Measurements from ENCODE around the gene PAFAH2.

Gene PAFAH2

GRCh38 chr1:25997828-25998761, at the start of gene PAFAH2:
Gene PAFAH2 (minus strand): TSS chr1:25998063. CDS start chr1:25990816, 7,247 bp downstream.
- peak; percentile 99 for DNase-seq

DNA sequence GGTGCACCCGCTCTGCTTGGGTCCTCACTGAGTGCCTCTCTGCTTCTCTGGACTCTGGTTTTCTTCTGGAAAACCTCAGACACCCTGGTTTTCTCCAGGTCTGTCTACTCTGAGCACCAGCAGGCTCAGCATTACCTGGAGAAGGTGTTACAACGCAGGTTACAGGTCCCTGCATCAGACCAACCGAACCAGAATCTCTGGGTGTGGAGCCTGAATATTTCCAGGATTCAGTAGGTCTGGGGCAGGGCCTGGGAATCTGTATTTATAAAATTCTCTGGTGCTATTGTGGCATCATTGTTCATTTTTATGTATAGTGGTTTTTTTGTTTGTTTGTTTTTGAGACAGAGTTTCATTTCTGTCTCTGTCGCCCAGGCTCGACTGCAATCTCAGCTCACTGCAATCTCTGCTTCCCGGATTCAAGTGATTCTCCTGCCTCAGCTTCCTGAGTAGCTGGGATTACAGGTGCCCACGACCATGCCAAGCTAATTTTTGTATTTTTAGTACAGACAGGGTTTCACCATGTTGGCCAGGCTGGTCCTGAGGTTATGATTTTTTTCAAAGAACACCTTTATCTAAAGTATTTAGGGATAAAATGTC, 49.5 kb upstream of the PAFAH2 start:
- no peak for DNase-seq

DNA sequence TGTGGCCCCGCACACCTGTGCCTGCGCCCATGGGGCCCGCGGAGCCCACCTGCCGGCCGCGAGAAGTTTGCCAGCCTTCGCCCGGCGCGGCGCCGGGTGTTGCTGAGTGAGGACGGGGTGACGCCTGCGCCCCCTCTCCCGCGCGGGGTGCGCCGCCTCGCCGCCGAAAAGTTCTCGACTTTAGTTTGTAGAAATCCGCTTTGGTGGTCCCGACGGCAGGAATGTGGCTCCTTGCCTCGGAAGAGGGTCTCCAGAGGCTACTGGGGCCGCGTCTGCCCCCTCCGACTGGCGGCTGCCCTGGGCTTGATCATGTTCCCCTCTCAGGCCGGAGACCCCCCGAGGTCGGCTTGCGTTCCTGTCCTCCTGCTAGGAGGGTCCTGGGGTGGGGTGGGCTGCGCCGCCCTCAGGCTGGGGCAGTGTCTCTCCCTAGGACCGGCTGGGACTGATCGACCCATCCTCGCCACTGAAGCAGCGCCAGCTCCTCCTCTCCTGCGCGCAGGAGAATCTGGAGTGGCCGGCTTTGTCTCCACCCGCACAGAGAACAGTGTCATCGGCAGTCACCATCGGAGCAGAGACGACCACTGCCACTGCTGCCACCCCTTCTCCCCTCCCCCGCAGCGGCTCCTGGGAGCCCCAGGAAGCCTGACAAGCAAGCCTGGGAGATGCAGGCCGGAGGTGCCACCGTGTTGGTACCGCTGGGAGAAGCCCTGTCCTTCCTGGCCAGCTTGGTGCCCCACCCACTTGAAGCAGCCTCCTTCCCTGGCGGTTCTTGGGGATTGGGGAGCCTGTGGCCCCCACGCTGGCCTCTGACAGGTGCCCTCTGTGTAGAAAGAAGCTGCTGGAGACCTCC, 48.6 kb upstream of the PAFAH2 start:
- no peak for DNase-seq

DNA sequence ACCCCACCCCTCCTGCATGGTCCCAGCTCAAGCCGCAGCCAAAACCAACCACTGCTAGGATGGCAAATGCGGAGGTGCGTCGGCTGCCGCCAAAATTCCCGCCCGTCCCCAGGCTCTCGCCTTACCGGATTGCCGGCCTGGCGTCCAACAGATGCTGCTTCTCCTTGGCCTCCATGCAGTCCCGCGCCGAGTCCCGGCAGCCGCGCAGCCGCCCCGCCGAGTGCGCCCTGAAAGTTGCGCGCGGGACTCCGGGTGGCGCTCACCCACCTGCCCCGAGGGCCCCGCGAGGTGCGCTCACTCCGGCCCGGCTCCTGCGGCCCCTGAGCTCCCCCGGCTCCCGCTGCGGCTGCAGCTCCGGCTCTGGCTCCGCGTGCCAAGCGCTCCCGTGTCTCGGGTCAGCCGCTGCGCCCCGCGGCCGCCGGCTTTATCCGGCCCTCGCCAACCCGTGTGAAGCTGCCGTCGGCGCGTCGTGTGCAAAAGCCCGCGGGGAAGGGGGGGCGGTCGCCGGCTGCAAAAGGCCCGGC, 47.9 kb upstream of the PAFAH2 start, which contains the start of gene SLC30A2:
Gene SLC30A2, minus strand, starts transcription at position 397 of the 524 bp plus-strand sequence. Its CDS starts 222 bp downstream, at position 175.
- DNase-seq: no peak

- no peak for DNase-seq
Observed at GRCh38 chr1:26044971-26045721, 47.3 kb upstream of the PAFAH2 start.

DNA sequence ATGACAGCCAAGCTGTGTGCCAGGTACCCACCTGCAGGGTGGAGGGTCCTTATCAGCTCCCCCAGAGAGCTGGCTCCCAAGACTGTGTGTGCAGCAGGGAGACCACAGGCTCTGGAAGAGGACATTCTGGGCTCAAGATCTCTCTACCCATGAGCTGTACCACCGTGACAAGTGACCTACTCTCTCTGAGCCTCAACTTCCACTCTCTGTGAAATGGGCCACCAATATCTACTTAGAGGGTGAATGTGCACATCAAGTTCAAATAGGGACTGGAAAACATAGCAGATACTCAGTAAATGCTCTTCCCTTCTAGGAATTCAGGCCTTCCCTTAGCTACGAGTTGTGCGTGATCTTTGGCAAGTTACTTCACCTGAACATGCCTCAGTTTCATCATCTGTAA, 46.6 kb upstream of the PAFAH2 start:
- no peak for DNase-seq

DNA sequence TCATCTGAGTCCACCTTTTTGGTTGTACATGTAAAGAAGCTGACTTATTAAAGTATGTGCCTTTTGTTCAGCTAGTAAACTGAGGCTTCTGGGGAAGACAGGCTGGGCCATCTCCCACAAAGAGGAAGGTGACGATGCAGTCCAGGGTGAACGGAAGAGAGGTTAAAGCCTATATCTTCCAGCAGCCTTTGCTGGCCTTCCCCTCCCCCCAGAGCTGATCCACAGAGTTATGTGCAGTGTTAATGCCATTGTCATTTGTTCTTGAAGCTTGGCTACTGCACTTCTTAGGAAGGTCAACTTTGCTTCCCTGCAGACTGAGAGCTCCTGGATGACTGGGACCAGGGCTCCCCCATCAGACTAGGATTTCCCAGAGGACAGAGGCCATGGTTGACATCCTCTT, 45.9 kb upstream of the PAFAH2 start:
- DNase-seq: no peak

- DNase-seq: no peak
Observed at GRCh38 chr1:26041978-26042377, 44.1 kb upstream of the PAFAH2 start.

- DNase-seq: no peak
Observed at GRCh38 chr1:26041401-26041800, 43.5 kb upstream of the PAFAH2 start.

DNA sequence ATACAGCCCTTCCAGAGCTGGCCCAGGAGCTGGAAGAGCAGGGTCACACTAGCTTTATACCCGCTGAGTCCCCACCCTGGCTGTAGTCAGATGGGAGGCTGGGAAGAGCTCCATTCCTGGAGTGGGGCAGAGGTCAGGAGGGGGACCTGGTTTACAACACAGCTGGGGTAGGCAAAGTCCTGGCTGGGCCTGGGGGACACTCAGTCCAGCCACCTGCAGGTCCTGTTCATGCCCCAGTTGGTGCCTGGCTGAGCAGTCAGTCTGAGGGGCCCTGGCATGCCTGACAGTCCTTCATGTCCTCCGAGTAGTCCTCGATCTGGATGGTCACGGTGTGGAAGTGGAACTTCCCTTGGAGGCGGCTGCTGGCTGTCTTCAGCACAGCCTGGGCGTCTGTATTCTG, 41.0 kb upstream of the PAFAH2 start:
- DNase-seq: no peak

DNA sequence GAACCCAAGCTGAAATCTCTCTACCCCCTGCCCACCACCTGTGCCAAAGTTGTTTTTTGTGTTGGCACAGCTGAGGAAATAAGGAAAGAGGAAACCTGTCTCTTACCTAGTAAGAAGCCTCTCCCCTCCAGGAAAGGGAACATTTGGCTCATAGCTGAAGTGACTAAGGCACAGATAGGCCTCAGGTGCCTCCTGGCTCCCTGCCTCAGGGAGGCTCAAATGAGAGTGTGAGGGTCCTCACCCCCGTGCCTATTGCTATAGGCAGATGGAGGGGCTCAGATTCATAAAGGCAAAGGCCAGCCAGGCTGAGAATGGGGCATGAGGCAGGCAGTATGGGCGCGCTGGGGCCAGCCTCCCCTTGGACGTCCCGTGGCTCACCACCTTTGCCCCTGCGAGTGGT, 40.6 kb upstream of the PAFAH2 start:
- DNase-seq: no peak

DNA sequence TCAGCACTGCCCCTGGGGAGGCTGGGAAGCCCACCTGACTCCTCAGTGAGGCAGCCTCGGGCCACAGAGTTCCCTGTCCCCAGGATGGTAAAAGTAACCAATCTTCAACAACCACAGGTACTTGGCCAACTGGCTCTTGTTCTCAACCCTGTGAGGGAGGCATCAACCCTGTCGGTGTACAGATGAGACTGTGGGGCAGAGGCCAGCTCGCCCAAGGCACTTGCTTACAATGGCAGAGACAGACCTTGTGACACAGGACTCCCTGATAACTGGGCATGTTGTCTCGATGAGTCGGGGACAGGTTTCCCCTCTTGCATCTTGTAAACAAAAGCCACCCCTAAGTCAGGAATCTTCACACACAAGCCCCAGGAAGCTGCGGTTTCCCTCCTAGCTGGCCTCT, 40.0 kb upstream of the PAFAH2 start:
- no peak for DNase-seq

GRCh38 chr1:26036756-26037281, 39.0 kb upstream of the PAFAH2 start:
- DNase-seq: no peak

GRCh38 chr1:26035959-26036755, 38.3 kb upstream of the PAFAH2 start:
- DNase-seq: peak; percentile 79

GRCh38 chr1:26035203-26035958, 37.5 kb upstream of the PAFAH2 start:
- peak; percentile 94 for DNase-seq

GRCh38 chr1:26034504-26035202, 36.8 kb upstream of the PAFAH2 start:
- no peak for DNase-seq

- DNase-seq: no peak
Observed at GRCh38 chr1:26032656-26033357, 34.9 kb upstream of the PAFAH2 start.

DNA sequence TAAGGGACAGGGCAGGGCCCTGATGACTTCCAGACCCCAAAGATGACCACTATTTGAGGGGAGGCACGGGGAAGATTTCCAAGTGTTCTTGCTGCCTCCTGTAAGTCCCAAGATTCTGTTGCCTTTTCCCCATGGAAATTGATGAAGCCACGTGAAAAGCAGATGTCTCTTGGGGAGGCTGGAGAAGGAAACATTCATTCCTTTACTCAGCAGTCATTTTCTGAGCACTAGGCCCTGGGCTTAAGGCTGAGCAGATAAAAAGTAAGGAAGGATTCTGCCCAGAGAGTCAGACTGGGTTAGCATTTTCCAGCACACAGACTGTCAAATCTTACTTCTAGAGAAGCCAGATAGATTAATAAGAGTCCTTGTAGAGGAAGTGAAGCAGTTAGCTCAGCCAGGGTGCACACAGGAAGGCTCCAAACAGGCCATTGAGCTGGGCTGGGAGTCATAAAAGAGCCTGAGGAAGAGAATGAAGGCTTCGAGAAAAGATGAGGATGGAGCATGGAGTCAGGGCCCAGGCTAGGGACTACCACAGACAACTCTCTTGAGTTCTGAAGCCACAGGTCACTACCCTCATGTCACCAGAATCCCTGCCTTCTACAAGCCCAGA, 33.9 kb upstream of the PAFAH2 start:
- no peak for DNase-seq

GRCh38 chr1:26031196-26031595, 33.3 kb upstream of the PAFAH2 start:
- no peak for DNase-seq
